ENCODE data around the gene ADIG. TPM values are rescaled to one million over a fixed set of nuclear protein-coding genes. Genes with fewer than 3 reads are reported as not detected.

ADIG gene
- total and polyA plus RNA-seq, 2 of the 13 experiments (the other 11 are each of a cell fraction or from before 2014, with no cell fraction given) = 0.15 TPM; not detected in 1

DNA sequence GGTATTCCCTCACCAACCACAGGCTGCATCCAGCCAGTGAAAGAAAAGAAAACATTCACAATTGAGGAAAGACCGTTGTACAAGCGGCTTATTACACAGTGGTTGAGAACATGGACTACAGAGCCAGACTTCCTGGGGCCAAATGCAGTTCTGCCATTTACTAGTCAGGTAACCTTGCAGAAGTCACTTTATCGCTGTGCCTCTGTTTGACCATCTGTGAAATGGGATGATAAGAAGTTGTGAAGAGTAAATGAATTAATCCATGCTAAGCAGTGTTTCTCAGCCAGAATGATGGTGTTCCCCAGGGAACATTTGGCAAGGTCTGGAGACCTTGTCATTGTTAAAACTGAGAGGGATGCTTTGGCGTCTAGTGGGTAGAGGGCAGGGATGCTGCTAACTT is 35.5 kb downstream of the ADIG start (continued):
- TF ChIP-seq CSRNP2 (CRISPR knock-in tag; conservative IDR thresholded peaks at IDR 0.05; ENCODE audit: low read depth) (no peak), ZBTB3 (CRISPR knock-in tag; IDR thresholded peaks at IDR 0.05; ENCODE audit: borderline replicate concordance, low read depth) (no peak)

DNA sequence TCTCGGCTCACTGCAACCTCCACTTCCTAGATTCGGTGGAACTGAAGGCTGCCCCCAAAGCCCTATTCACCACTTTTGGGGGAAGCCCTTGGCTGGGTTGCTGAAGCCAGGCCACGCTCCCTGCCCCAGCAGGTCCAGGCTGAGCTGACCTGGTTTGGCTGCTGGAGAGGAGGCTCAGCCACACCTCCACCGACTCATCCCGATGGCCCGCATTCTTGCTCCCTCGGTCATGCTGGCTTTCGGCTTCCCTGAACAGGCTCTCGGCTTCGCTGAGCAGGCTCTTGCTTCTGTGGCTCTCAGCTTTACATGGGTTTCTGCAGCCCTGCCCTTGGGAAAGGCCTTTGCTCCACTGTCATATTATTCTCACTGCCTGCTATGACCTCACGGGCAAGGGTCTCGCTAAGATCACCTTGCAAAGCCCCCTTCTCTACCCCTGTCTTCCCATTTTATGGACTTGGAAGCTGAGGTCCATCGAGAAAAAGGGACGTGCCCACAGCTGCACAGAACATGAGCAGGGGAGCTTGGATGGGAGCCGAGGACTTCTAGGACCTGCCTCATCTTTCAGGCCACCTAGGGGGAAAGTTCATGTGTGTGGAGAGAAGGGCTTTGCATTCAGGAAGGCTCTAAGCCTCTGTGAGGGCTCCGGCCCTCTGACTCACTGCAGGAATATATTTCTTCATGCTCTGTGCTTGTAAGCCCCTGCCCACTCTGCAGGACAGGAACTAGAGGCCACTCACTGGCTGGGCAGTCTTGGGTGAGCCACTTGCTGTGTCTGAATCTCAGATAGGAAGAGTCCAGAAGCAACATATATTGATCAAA is 36.2 kb downstream of the ADIG start:
- Histone ChIP-seq H3K4me2 (ENCODE audit: low read depth, low read length) (peak overlapping the region; percentile 30), H4K20me1 (ENCODE audit: insufficient read depth, low read length) (no peaks in the 10 kb centered on the region), H3K9ac (ENCODE audit: insufficient read depth, low read depth, low read length) (no peak overlapping the region), H3K36me3 (replicated peaks in 1 of 2; ENCODE audit: control insufficient read depth in 1 of 2, insufficient read depth in 2 of 2, low read length in 2 of 2) (no peaks in the 10 kb centered on the region), H2AFZ (ENCODE audit: low read length) (no peak overlapping the region), H3K4me3 (replicated peaks in 1 of 3; ENCODE audit: insufficient read depth in 1 of 3, low read depth in 2 of 3, low read length in 3 of 3) (0 out of 6 replicates have a peak overlapping the region, but pooled peaks of 1 of the 3 experiments have one; percentile 2), H3K79me2 (ENCODE audit: insufficient read depth, low read length) (no peaks in the 10 kb centered on the region), H3K27ac (ENCODE audit: extremely low read length, insufficient read depth, low read length) (no peak overlapping the region), H3K4me1 (ENCODE audit: insufficient read depth, low read length) (peaks cover 10% of the 10 kb centered on the region), H3K27me3 (ENCODE audit: control insufficient read depth in 1 of 2, insufficient read depth in 2 of 2, low read length in 2 of 2) (peaks cover 2 to 47% of the 10 kb centered on the region in 2 experiments), H3K9me3 (ENCODE audit: low read length) (no peaks in the 10 kb centered on the region)
- in situ Hi-C loops (cut with HindIII; ENCODE audit: extremely low pct_ligation_motif_present, low pct_unique_long_range_greater_than_20kb) (no loop called here), intact Hi-C loops (cut with micrococcal nuclease; ENCODE audit: unreplicated experiment) (no loop called here)
- peak; percentile 33 for DNase-seq (ENCODE audit: low spot score)
- FAIRE-seq = no peak
- POLR2A ChIA-PET = interaction anchor here (0.7 to 0.8 kb wide), 2 partner anchors 12 to 18 kb away, joined by 3 read pairs; no protein-coding TSS in a partner anchor
- peak; percentile 73 for ATAC-seq
- no TSS peak for BruUV-seq (replicated peaks)
- CTCF ChIA-PET (ENCODE audit: low intra/inter-chr PET ratio, low total read pairs) = no interaction called here
- 32% methylated on average over 16 of the region's 16 CpGs for WGBS (ENCODE audit: low lambda C conversion rate)
- TF ChIP-seq GABPB1 (CRISPR knock-in tag; IDR thresholded peaks at IDR 0.05) (no peak), KLF6 (CRISPR knock-in tag; IDR thresholded peaks at IDR 0.05) (no peak), ZNF510 (CRISPR knock-in tag; IDR thresholded peaks at IDR 0.05; ENCODE audit: low read depth) (no peak), RBAK (CRISPR knock-in tag; IDR thresholded peaks at IDR 0.05) (no peak), CREM (IDR thresholded peaks at IDR 0.05) (no peak), CREM (CRISPR knock-in tag; IDR thresholded peaks at IDR 0.05) (no peak), BCL3 (CRISPR knock-in tag; IDR thresholded peaks at IDR 0.05) (no peak), ZNF567 (CRISPR knock-in tag; IDR thresholded peaks at IDR 0.05; ENCODE audit: borderline replicate concordance) (no peak)
- TF ChIP-seq, protein P1, sequence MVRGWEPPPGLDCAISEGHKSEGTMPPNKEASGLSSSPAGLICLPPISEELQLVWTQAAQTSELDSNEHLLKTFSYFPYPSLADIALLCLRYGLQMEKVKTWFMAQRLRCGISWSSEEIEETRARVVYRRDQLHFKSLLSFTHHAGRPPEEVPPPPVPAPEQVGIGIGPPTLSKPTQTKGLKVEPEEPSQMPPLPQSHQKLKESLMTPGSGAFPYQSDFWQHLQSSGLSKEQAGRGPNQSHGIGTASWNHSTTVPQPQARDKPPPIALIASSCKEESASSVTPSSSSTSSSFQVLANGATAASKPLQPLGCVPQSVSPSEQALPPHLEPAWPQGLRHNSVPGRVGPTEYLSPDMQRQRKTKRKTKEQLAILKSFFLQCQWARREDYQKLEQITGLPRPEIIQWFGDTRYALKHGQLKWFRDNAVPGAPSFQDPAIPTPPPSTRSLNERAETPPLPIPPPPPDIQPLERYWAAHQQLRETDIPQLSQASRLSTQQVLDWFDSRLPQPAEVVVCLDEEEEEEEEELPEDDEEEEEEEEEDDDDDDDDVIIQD (CRISPR knock-in tag; IDR thresholded peaks at IDR 0.05; ENCODE audit: low read depth) = no peak
- TF ChIP-seq, protein P2, sequence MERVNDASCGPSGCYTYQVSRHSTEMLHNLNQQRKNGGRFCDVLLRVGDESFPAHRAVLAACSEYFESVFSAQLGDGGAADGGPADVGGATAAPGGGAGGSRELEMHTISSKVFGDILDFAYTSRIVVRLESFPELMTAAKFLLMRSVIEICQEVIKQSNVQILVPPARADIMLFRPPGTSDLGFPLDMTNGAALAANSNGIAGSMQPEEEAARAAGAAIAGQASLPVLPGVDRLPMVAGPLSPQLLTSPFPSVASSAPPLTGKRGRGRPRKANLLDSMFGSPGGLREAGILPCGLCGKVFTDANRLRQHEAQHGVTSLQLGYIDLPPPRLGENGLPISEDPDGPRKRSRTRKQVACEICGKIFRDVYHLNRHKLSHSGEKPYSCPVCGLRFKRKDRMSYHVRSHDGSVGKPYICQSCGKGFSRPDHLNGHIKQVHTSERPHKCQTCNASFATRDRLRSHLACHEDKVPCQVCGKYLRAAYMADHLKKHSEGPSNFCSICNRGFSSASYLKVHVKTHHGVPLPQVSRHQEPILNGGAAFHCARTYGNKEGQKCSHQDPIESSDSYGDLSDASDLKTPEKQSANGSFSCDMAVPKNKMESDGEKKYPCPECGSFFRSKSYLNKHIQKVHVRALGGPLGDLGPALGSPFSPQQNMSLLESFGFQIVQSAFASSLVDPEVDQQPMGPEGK (CRISPR knock-in tag; IDR thresholded peaks at IDR 0.05) = no peak

All from HepG2 (cell line).